ENCODE measurements around the gene PTRHD1.
"Not testable (repeated sequence)": the region's sequence is repeated elsewhere in the genome, so short reads cannot be mapped to it uniquely, and the experiment has no call there.

PTRHD1 gene

DNA sequence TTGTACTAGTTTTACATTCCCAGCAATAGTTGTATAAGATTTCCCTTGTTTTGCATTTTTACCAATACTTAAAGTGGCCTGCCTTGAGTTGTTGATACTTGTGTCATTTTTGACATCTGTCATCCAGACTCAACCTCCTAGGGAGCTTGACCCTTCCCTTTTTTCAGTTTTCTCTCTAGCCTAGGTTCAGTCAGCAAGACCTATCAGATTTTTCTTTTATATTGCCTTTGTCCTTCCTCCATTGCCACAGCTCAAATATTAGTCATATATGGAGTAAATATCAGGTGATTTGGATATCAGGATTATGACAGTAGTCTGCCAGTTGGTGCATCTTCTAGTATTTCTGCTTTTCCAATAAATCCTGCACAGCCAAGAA is 13.5 kb upstream of the PTRHD1 start:
- no peak for DNase-seq

DNA sequence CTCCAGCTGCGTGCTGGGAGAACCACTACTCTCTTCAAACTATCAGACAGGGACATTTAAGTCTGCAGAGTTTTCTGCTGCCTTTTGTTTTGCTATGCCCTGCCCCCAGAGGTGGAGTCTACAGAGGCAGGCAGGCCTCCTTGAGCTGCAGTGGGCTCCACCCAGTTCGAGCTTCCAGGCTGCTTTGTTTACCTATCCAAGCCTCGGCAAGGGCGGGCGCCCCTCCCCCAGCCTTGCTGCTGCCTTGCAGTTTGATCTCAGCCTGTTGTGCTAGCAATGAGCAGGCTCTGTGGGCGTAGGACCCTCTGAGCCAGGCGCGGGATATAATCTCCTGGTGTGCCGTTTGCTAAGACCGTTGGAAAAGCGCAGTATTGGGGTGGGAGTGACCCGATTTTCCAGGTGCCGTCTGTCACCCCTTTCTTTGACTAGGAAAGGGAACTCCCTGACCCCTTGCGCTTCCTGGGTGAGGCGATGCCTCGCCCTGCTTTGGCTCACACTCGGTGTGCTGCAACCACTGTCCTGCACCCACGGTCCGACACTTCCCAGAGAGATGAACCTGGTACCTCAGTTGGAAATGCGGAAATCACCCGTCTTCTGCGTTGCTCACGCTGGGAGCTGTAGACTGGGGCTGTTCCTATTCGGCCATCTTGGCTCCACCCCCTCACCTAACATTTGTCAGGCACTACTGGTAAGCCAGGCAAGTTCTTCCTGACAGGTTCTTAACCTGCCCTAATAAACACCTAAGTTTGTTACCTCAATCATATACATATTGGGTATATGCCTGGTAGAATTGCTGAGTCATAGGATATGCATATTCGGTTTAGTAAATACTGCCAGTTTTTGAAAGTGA is 12.8 kb upstream of the PTRHD1 start:
- not testable (repeated sequence) for DNase-seq

DNA sequence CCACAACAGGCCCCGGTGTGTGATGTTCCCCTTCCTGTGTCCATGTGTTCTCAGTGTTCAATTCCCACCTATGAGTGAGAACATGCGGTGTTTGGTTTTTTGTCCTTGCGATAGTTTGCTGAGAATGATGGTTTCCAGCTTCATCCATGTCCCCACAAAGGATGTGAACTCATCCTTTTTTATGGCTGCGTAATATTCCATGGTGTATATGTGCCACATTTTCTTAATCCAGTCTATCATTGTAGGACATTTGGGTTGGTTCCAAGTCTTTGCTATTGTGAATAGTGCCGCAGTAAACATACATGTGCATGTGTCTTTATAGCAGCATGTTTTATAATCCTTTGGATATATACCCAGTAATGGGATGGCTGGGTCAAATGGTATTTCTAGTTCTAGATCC is 7.3 kb upstream of the PTRHD1 start:
- not testable (repeated sequence) for DNase-seq

DNA sequence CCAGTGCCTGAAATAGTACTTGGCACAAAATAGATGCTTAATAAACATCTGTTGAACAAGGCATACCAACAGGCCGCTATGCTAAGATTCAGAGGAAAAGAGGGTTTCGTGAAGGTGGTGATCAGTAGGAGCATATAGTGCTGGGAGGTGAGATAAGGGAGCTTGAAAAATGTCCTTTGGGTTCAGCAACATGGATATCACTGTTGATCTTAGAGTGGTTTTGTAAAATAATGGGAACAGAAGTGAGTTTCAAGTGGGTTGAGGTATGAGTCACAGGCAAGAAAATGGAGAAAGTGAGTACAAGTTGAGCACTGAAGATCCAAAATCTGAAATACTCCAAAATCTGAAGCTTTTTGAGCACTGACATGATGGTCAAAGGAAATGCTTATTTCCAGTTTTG is 4.5 kb upstream of the PTRHD1 start:
- no peak for DNase-seq

DNA sequence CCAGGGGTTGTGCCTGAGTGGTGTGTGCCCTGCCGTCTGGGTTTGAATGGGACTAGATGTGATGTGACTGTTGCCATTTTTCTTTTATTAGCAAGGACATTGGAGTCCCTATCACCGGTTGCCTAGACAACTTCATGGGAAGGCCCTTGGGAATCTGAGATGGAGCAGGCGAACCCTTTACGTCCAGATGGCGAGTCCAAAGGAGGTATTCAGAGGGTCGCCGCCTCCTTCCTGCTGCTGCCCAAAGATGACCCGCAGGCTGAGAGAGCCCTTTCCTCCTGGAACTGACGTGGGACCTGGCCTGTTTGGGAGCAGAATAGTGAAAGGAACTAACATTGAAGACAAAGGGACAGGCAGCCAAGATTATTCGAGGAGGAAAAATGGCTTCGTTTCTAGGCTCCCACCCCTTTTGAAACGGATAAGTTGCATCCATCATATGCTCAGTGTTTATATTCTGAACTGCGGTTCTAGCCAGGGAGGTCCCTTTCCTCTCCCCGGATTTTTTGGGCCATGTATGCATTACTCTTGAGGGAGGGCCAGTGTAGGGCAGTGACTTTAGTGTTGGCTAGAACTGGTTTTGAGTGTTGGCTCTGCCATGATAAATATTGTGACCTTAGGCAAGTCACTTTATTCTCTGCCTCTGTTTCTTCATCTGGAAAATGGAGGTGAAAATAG is 707 bp upstream of the PTRHD1 start:
- DNase-seq = peak; percentile 31

DNA sequence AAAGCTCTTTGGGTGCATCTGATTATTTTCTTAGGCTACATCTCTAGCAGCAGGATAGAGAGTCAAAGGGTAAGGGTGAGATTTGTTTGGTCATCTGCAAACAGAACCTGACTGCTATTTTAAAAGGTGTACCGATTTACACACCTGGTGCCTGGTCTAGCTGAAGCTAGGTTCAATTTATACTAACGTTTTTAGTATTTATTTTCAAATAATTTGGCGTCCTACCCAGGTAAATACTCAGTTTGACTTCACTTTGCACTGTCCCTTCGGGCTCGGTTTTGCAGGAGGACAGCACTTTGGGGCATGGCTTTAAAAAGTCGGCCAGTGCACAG is 683 bp downstream of the PTRHD1 start:
- DNase-seq = no peak

DNA sequence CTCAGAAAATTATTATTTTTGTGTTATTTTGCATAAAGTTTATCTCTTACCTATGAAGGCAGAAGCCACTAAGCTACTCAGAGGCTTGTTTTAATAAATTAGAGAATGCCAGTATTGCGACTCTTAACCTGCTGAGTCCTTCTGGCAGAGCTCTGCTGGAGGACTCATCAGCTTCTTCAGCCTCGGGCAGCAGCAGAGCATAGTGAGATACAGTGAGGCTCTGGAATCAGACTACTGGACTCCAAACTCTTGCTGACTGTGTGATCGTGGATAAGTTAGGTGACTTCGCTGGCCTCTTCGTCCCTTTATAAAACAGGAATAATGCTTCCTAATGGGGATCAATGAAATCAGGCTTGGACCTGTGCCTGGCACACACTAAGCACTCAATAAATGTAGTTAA is 1.7 kb downstream of the PTRHD1 start:
- DNase-seq = no peak

DNA sequence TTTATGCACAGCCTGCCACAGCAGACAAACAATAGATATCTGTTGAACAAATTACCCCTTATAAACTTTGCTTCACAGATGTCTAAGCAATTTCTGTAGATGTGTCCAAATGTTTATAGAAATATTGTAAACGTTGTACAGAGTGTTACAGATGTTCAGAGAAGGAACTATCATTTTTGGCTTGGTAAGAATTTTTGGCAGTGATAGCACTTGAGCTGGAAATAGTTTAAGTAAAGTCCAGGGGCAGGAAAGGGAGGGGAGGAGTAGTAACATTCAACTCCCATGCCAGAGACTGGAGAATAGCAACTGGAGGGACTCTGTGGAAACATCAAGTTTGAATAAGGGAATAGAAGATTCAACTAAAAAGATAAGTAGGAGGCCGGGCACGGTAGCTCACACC is 4.4 kb downstream of the PTRHD1 start:
- no peak for DNase-seq

DNA sequence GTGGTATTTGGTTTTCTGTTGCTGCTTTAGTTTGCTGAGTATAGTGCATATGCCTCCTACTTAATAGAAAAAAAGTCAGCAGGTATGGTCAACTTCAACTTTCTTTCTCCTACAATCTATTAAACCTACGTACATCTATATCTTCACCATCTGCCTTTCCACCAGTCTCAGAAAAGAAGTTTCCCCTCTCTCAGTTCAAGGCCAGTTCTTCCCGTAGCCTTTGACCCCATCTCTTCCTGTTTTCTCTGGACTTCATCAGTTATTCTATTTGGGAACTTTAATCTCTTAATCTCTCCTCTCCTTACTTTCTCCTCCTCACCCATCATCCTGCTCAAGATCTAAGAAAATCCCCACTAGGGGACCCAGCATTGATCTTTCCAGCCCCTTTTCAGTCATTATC is 5.7 kb downstream of the PTRHD1 start:
- no peak for DNase-seq

DNA sequence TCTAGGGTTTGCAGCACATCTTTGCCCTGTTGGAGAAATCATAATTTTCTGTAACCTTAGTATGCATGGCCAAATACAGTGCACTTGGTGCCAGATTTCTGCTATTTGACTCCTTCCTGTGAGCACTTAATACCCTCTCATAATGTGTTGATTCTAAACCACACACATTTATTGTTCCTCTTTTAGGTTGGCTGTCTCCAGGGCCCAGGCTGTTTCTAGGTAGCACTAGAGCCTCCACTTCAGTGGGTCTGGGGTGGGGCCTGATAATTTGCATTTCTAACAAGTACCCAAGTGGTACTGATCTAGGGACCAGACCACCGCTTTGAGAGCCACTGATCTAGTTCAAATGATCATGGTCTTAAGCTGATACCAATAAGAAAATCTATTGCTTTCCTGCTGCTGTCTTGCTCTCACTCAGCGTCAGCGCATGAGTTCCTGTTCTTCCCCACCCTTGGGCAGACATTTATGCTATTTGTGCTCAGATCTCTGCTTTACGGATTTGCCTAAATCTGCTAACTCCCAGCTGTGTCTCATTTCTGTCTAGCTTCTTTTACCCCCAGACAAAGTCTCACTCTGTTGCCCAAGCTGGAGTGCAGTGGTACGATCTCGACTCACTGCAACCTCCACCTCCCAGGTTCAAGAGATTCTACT is 7.4 kb downstream of the PTRHD1 start:
- no peak for DNase-seq

DNA sequence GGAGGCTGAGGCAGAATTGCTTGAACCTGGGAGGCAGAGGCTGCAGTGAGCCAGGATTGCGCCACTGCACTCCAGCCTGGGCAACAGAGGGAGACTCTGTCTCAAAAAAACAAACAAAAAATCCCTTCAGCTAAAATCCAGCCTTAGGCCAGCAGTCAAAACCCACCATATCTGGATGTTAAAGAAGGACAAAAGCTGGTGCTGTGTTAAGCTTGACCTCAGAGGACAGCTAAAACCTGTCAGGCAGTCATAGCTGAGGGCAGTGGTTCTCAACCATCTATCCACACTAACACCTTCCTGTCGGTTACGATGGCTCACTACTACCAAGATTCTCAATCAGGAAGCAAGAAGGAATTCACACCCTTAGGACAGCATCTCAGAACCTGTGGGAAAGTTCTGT is 9.6 kb downstream of the PTRHD1 start:
- no peak for DNase-seq

DNA sequence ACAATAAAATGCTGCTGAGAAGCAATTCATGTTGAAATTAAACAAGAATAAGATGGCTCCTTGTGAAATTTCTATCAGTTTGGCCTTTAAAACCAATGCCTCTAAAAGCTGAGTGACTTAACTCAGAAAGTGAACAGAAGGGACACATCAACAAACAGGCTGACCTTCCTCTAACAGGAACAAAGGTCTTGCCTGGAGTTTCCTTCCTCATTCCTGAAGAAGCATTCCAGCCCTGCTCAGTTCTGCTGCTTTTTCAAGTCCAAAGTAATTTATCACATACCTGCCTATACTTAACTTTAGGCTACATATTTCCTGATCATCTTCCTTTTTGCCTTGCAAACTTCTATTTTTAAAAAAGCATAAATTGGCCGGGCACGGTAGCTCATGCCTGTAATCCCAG is 14.1 kb downstream of the PTRHD1 start:
- no peak for DNase-seq

DNA sequence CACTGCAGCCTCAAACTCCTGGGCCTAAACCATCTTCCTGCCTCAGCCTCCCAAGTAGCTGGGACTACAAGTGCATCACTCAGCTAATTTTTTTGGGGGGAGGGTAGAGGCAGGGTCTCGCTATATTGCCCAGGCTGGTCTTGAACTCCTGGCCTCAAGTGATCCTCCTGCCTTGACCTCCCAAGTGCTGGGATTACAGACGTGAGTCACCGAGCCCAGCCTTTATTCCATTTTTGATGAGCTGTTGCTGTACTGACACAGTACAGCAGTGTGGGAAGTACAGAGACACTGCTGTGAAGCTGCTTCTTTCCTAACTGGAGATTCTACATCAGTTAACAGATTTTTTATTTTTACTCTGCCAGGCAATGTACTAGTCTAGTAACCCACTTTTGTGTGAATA is 18.8 kb downstream of the PTRHD1 start:
- no peak for DNase-seq

DNA sequence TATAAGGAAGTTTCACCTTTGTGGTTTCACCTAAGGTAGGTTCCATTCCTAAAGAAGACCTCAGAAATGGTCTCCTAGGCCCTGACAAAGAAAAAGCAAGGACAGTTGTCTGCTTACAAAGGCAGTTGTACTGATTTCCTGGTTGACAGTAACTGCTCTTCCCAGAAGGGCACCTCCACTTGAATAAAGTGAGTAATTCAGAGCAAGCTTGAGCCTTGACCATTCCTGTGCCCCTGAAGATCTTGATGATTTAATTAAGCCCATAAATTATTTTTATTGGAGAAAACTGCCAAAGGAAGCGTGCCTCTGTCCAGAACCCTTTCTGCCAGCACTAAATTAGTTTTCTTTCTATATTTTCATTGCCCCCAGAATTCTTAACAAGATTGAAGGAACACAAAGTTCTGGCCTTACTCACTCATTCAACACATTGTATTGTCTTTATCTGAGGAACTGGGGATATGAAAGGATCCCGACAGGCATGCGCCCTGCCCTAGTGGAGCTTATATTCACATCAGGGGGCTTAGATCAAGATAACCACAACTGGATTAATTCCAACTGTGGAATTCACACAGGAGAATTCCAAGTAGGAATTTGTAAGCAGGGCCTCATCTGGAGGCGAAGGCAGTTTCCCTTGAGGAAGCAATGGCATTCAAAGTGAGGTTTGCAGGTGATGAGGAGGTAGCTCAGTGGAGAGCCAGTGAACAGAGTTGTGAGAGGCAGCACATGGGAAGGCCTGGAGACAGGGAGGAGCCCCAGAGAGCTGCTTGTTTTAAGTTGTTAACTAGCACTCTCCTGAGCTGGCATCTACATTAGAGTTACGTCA is 21.2 kb downstream of the PTRHD1 start:
- DNase-seq = no peak

DNA sequence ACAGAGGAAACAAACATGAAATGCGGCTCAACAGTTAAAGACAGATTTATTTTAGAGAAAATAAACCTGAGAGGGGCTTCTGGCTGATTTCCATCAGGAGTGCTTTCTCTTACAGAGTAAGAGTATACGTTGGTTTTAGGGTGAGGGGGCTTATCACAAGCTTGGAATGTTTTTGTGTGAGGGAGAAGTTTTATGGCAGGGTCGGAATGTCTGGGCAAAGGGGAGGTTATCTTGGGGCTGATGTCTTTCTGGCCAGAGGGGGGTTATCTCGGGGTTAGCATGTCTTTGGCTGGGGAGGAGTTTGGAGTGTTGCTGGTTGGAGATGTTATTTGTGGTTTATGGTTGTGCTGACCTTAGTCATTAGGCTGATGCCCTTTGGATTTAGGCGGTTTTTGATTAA is 22.1 kb downstream of the PTRHD1 start:
- DNase-seq = no peak

DNA sequence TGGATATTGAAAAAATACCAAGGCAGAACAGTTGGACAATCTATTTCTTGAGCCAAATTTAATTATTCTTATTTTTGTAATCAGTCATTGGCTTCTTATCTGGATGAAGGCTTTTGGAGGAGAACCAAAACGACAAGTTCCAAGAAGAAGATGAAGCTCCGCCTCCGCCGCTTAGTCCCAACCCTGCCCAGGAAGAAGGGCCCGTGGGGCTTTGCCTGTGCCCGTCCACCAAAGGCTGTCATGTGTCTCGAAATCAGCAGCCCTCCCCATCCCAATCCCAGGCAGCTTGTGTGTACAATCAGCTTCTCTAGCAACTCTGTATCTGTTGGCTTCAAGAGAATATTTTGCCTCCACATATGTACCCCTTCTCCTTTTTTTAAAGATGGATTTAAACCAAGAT is 24.6 kb downstream of the PTRHD1 start:
- no peak for DNase-seq

DNA sequence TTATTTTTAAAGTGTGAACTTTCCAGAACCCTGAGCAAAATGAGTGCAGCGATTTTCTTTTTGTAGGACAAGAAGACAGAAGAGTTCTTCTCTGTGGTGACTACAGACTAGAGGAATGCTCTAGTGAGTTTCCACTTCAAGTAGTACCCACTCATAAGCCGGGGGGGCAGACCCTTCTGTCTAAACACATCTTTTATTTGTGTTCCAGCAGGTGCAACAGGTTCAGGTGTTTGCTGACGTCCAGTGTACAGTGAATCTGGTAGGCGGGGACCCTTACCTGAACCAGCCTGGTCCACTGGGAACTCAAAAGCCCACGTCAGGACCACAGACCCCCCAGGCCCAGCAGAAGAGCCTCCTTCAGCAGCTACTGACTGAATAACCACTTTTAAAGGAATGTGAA is 25.2 kb downstream of the PTRHD1 start:
- DNase-seq = no peak

DNA sequence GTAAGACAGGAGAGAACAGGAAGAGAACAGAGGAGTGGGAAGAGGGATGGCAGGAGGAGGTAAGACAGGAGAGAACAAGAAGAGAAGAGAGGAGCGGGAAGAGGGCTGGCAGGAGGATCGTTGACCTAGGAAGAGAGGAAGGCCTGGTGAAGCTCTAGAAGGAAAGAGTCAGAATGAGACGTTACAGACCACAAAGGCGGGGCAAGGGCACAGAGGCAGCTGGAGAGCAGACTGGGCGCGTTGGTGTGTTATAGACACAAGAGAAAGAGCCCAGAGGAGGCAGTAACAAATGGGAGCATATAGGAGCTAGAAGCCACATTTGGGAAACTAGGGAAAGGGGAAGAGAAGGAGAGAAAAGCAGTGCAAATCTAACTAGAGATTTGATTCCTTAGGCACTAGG is 26.6 kb downstream of the PTRHD1 start:
- DNase-seq = no peak

DNA sequence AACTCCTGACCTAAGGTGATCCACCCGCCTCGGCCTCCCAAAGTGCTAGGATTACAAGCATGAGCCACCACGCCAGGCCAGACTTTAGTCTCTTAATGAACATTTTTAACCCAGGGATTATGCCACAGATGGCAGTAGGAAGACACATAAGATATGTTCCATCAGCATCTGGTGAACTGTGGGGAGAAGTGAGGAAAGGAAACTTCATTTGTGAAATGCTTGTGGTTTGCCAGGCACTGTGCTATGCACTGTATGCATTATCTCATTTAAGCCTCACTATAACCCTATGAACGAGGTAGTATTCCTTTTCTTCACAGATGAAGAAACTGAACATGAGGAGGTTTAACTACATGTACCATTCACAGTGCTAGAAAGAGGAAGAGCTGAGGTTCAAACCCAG is 29.3 kb downstream of the PTRHD1 start:
- no peak for DNase-seq

DNA sequence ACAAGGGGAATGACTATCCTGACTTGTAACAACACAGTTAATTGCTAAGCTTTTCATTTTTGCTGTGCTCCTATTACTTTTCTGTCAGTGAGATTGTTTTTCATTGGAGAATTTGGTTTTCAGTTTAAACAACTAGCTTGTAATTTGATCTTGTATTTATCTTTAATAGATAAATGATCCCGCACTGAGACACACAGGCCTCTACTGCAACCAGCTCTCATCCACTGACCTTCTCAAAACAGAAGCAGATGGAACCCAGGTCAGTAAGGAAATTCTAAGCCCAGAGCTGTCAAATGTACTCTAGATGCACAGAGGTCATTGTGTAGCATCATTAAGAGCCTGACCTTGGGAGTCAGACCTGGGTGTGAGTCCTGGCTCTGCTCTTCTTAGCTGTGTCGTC is 30.7 kb downstream of the PTRHD1 start:
- no peak for DNase-seq

DNA sequence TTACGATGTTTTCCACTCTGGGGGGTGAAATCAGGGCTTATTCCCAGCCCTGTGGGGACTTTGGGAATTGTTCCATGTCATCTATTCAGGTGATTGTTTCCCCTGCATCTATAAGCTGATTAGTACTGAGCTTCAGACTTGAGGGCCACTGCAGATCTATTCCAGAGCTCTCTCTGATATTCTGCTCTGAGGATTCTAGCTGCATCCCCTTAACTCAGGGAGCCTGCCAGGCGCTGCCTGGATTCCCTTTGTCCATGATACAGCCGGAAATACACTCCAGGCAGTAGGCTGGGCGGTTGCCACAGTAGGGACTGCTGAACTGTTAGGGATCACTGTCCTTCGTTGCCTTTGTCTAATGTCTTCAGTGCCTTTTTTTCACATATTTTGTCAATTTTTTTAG is 31.3 kb downstream of the PTRHD1 start:
- no peak for DNase-seq

DNA sequence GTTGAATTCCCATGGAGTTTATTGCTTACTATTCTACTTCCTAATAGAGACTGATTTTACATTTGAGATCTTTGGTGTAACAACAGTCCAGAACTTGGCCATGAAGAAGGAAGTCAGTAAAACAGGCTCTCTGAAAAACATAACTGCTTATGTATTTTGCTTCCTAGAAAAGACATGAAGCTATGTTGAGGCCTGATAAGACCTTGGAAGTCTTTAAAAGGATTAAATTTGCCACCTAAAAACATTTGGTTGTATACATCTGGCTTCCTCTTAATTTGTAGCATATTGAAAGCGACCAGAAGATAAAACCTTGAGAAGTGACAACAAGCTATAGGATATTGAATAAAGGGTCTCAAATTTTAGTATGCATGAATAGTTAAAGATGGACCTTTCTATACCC is 36.4 kb downstream of the PTRHD1 start:
- no peak for DNase-seq

DNA sequence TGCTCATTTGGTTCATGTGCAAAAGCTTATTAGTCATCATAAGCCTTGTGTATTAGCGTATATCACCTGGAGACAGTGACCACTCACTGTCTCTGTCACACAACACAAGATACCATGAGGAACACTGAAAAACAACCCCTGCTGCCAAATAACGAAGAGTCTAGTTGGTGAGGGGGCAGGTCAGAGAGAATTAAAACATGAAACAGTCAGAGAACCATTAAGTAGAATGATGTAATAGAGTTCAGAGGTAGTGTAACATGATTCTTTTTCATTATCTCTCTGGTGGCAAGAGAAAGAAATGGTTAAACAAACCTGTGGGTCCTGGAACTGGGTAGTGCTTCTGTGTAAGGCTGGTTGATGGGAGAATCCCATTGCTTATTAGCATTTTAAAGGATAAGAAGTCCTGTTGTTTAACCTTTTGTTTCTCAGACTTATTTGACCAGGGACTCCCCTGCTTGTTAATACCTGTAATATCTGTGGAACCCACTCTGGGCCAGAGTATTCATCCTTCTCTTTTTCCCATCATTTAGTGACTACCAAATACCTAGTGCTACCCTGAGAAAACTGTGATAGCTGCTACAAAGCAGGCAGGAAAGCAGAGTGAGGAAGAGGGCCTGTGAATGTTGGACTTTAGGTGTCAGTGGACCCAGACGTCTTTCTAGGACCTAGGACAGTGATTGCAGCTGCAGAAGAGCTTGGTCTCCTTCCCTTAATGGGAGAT is 38.0 kb downstream of the PTRHD1 start:
- no peak for DNase-seq
